ENCODE measurements around the gene TTC14.
"Not testable (repeated sequence)": the region's sequence is repeated elsewhere in the genome, so short reads cannot be mapped to it uniquely, and the experiment has no call there.

The TTC14 gene

DNA sequence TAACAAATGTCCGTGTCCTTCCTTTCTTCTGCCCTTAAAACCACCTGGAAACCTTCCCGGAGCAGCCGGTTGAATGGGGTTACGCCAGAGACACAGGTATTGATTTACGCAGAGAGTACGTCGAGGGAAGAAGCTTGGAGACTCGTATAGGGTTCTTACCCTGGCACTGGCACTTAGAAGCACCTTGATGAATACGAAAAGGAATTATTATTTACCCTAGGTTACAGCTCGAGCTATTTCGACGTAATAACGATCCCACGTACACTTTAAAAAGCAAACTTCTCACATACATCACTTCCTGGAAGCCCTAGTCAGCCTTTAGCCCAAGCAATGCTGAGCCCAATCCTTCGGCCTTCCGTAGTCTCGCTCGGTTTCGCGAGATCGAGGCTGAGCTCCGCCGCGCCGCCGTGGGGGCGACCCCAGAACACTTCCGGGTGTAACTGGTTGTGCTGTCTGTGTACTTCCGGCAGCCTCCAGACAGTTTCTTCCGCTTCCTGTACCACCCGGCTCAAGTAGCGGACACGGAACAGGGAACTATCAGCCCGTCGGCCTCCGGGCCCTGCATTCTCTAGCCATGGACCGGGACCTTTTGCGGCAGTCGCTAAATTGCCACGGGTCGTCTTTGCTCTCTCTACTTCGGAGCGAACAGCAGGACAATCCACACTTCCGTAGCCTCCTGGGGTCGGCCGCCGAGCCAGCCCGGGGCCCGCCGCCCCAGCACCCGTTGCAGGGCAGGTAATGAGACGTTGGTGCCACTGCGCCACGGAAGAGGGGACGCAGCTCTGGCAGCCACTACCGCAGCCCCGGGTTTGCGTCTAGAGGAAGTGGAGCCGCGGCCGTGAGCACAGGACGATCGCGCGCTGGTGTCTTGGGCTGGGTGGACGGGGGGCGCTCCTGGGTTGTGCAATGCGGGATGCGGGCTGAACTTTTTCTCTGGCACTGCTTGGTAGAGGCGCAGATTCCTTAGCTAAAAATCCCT, at the start of gene TTC14:
TSS of gene TTC14 (plus strand) at position 476 of the 979 bp plus-strand sequence. CDS start at position 575, 99 bp downstream.
- DNase-seq, result peak; percentile 91
- in situ Hi-C loops (cut with MboI; ENCODE audit: low pct_unique_long_range_greater_than_20kb, low sequenced_read_pairs), result no loop called here

GRCh38 chr3:180563406-180563805, 38.6 kb upstream of the TTC14 start:
- no peak for DNase-seq
- in situ Hi-C loops (cut with MboI; ENCODE audit: low pct_unique_long_range_greater_than_20kb, low sequenced_read_pairs), result no loop called here

DNA sequence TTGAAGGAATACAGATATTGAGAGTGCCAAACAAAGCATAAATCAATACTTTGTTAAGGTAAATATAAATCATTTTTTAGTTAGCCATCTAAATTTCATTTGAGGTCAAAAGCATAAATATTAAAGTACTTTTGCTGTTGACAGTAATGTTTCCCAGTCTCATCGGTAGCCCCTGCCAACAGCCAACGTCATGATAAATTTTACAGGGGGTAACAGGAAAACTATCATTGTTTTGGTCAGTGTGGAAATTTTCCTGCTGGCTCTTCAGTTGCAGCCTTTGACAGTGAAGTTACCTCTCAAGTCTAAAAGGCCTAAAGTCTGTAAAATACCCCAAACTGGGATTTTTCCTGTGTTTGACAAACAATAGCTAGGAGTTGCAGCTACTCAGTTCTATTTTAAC, 37.3 kb upstream of the TTC14 start:
- in situ Hi-C loops (cut with MboI; ENCODE audit: low pct_unique_long_range_greater_than_20kb, low sequenced_read_pairs), result no loop called here
- no peak for DNase-seq

GRCh38 chr3:180570238-180570637, 31.7 kb upstream of the TTC14 start:
- DNase-seq, result peak; percentile 3
- in situ Hi-C loops (cut with MboI; ENCODE audit: low pct_unique_long_range_greater_than_20kb, low sequenced_read_pairs), result no loop called here

GRCh38 chr3:180571831-180572598, 29.9 kb upstream of the TTC14 start:
- DNase-seq, result no peak

DNA sequence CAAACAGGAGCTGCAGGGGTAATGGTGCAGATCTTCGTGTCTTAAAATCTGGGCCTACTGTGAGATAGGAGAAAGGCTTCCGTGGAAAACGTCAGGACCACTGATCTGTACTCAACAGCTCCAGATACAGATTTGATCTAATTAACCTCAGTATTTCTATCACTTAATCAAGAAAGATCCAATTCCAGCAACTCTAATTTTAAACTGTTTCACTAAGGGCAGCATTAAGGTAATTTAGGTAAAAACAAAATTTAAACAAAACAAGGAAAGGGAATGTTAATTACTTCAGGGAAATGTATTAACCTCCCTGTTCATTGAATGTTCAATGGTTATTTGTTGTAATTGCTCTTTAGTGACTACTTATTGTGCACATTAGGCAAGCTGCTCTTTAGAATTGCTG, 26.4 kb upstream of the TTC14 start:
- no peak for DNase-seq
- in situ Hi-C loops (cut with MboI; ENCODE audit: low pct_unique_long_range_greater_than_20kb, low sequenced_read_pairs), result no loop called here

More at GRCh38 chr3:180571831-180572598, 29.9 kb upstream of the TTC14 start:
- in situ Hi-C loops (cut with MboI; ENCODE audit: low pct_unique_long_range_greater_than_20kb, low sequenced_read_pairs), result no loop called here

DNA sequence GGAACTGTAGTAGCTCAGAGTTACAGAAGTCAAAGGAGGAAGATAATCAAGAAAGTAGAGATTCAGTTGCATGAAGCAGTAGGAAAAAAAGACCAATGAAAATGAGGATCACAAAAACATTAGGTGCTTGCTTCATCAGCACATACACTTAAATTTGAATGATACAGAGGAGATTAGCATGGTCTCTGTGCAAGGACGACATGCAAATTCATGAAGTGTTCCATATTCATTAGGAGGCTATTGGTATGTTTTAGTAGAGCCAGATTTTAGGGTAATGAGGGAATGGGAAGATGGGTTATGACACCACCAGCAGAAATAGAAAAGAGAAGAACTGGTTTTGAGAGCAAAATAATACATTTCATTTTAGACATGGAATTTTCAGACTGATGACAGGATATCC, 21.0 kb upstream of the TTC14 start:
- in situ Hi-C loops (cut with MboI; ENCODE audit: low pct_unique_long_range_greater_than_20kb, low sequenced_read_pairs), result no loop called here
- no peak for DNase-seq

DNA sequence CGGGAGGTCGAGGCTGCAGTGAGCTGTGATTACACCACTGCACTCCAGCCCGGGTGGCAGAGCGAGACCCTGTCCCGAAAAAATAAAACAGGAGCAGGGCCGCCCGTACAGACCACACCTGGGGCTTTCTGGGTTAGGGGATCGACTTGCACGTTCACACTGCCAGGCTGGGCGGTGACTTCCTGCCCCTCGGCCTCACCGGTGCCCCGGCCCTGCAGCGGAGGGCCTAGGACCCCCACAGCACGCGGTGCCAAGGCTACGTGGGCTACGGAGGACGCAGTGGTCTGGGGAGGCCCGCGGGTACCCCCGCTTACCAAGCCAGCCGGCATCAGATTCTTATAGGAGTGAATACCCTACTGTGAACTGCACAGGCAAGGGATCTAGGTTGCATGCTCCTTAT, 11.6 kb upstream of the TTC14 start:
- in situ Hi-C loops (cut with MboI; ENCODE audit: low pct_unique_long_range_greater_than_20kb, low sequenced_read_pairs), result no loop called here
- DNase-seq, result no peak

GRCh38 chr3:180593631-180594030, 8.3 kb upstream of the TTC14 start:
- in situ Hi-C loops (cut with MboI; ENCODE audit: low pct_unique_long_range_greater_than_20kb, low sequenced_read_pairs); DNase-seq: not testable (repeated sequence)

DNA sequence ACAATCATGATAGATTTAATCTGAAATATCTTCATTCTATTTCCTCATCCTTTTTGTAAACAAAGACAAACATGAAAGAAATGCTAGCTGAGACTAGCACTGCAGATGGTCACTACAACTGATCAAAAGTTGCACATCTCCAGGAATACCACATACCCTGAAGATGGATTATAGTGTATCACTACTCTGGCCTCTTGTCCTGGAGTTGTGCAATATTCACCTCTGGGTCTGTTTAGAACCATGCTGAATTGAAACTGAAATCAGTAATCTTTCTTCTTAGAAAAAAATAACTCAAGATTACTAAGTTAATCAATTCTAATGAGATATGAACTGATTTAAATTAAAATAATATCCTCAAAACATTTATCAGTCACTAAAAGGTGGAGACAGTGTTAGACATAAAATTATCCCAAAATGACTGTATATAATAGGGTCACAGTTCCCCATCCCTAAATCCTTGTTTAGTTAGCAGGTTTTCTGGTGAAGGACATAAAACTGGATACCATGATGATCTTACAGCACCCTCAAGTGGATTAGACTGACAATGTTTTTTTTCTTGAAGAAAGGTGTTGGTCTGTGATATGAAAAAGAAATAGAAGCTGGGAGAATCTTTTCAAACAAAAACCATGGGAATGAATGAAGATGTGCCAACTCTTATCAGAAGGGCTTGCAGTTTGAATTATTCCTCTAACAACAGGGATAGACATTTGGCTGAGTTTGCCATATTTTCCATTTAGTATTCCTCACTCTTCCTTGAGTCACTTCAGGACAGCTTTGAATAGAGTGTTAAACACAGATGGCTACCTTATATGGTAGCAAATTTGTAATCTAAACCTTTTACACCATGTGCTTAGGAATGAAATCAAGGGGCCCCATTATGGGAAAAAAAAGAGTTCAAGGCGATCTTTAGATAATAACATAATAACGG, 7.1 kb upstream of the TTC14 start:
- in situ Hi-C loops (cut with MboI; ENCODE audit: low pct_unique_long_range_greater_than_20kb, low sequenced_read_pairs), result no loop called here
- DNase-seq, result peak; percentile 46

GRCh38 chr3:180595559-180595935, 6.4 kb upstream of the TTC14 start:
- in situ Hi-C loops (cut with MboI; ENCODE audit: low pct_unique_long_range_greater_than_20kb, low sequenced_read_pairs), result no loop called here
- no peak for DNase-seq

DNA sequence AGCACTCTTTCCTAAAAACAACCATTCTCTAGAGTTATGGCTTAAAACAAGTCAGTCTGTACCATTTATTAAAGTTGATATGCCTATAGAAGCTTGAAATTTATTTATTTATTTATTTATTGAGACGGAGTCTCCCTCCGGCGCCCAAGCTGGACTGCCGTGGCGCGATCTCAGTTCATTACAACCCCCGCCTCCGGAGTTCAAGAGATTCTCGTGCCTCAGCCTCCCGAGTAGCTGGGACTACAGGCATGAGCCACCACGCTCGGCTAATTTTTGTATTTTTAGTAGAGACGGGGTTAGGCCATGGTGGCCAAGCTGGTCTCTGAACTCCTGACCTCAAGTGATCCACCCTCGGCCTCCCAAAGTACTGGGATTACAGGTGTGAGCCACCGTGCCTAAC, 1.5 kb upstream of the TTC14 start:
- DNase-seq, result no peak
- in situ Hi-C loops (cut with MboI; ENCODE audit: low pct_unique_long_range_greater_than_20kb, low sequenced_read_pairs), result no loop called here

GRCh38 chr3:180611006-180611405, 9.0 kb downstream of the TTC14 start:
- DNase-seq, result no peak
- in situ Hi-C loops (cut with MboI; ENCODE audit: low pct_unique_long_range_greater_than_20kb, low sequenced_read_pairs), result no loop called here

DNA sequence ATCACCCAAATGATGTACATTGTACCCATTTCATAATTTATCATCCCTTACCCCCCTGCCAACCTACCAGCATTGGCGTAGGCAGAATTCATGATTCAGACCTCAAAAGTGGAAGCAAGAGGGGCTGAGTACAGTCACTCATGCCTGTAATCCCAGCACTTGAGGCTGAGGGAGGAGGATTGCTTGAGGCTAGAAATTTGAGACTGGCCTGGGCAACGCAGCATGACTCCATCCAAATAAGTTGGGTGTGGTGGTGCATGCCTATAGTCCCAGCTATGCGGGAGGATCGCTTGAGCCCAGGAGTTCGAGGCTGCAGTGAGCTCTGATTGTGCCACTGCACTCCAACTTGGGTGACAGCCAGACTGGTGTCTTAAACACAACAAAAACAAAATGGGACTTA, 10.4 kb downstream of the TTC14 start:
- DNase-seq, result no peak

GRCh38 chr3:180615954-180616353, 14.0 kb downstream of the TTC14 start:
- no peak for DNase-seq
- in situ Hi-C loops (cut with MboI; ENCODE audit: low pct_unique_long_range_greater_than_20kb, low sequenced_read_pairs), result no loop called here

More for the DNA sequence above, 10.4 kb downstream of the TTC14 start:
- in situ Hi-C loops (cut with MboI; ENCODE audit: low pct_unique_long_range_greater_than_20kb, low sequenced_read_pairs), result no loop called here

- in situ Hi-C loops (cut with MboI; ENCODE audit: low pct_unique_long_range_greater_than_20kb, low sequenced_read_pairs), result no loop called here
These were observed 15.1 kb downstream of the TTC14 start for GRCh38 chr3:180617049-180617448.

GRCh38 chr3:180618563-180618962, 16.6 kb downstream of the TTC14 start:
- in situ Hi-C loops (cut with MboI; ENCODE audit: low pct_unique_long_range_greater_than_20kb, low sequenced_read_pairs); DNase-seq: not testable (repeated sequence)

More at GRCh38 chr3:180617049-180617448, 15.1 kb downstream of the TTC14 start:
- no peak for DNase-seq

DNA sequence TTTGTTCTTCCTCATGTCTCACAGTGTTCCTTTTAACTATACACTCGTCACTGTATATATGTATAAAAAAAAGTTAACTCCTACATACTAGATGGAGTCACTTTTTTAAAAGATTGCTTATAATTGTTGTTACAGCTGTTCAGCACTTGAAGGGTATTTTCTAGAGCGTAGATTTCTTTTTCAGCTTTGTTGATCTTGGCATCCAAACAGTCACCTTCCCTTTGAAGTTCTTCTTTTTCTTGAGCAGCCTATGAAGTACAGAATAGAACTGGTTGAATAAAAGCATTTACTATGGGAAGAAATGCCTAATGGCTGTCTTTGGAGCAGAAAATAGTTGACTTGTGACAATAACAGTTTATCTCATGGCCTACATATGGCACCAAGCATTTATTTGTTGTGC, 17.8 kb downstream of the TTC14 start:
- in situ Hi-C loops (cut with MboI; ENCODE audit: low pct_unique_long_range_greater_than_20kb, low sequenced_read_pairs), result no loop called here
- DNase-seq, result no peak

GRCh38 chr3:180624714-180625113, 22.8 kb downstream of the TTC14 start:
- no peak for DNase-seq
- in situ Hi-C loops (cut with MboI; ENCODE audit: low pct_unique_long_range_greater_than_20kb, low sequenced_read_pairs), result no loop called here

Data from KBM-7 (cell line).